GM12878 (cell line): ENCODE data around the gene ST6GALNAC3. TPM values are rescaled to one million over a fixed set of nuclear protein-coding genes. Genes with fewer than 3 reads are reported as not detected.

ENCODE experiments used
- ATAC-seq: fragments of 200-7000 bp; cut with Tn5 transposase; 3 replicates; pipeline ENCODE4 v1.9.1; 2020; ENCODE audit warnings: mild to moderate bottlenecking, moderate library complexity
- BruUV-seq: library from RNA; stranded (reverse); fragments of 400-500 nt; replicated peaks from 2 replicates; lab custom pipeline; 2021; lab: Mats Ljungman, UMichigan
- CTCF ChIA-PET: fragments of 300-600 bp; sonication (Branson Sonifier 250); formaldehyde crosslinking; extraction: SDS; loops from one replicate; lab custom pipeline; 2021; ENCODE audit warnings: inconsistent platforms; lab: Yijun Ruan, JAX
- POLR2A ChIA-PET: fragments of 350-600 bp; formaldehyde crosslinking; extraction: SDS; loops from one replicate; lab custom pipeline; 2021; ENCODE audit warnings: inconsistent platforms; lab: Charles Lee
- RAD21 ChIA-PET: fragments of 300-600 bp; sonication (Branson Sonifier 250); formaldehyde crosslinking; loops from one replicate; lab custom pipeline; 2023; ENCODE audit warnings: antibody characterized with exemption; ENCODE audit not compliant: unreplicated experiment; lab: Charles Lee
- SMC1A ChIA-PET: fragments of 300-600 bp; sonication (Branson Sonifier 250); formaldehyde crosslinking; loops from one replicate; lab custom pipeline; 2023; ENCODE audit not compliant: unreplicated experiment, uncharacterized antibody; lab: Charles Lee
- DNase-seq: peaks from one replicate; pipeline ENCODE4 v3.0.0-alpha.2; 2011; ENCODE audit warnings: low read depth, low spot score
- FAIRE-seq: peaks from 3 replicates; lab custom pipeline; 2011; peaks lifted over from hg19 to GRCh38; lab: Jason Lieb, UNC
- H2AFZ ChIP-seq: 2 replicates; pipeline ENCODE4 v1.6.0; 2011; ENCODE audit warnings: low read depth, low read length, control low read depth; ENCODE audit not compliant: control insufficient read depth
- H3K27ac ChIP-seq: 2 replicates; pipeline ENCODE4 v1.5.1; 2011; ENCODE audit warnings: control low read depth; ENCODE audit not compliant: control insufficient read depth, insufficient read depth
- H3K27me3 ChIP-seq, 2 experiments: replicated peaks in 1 of 2; 2 replicates each; pipeline versions ENCODE4 v1.6.0 to v1.6.1; 2011; ENCODE audit warnings: low read length in 1 of 2; ENCODE audit not compliant: control insufficient read depth in 2 of 2, insufficient read depth in 2 of 2
- H3K36me3 ChIP-seq, 2 experiments: 2 replicates each; pipeline ENCODE4 v1.5.1; 2011; ENCODE audit warnings: low read length in 1 of 2; ENCODE audit not compliant: control insufficient read depth in 2 of 2, insufficient read depth in 2 of 2
- H3K4me1 ChIP-seq: 2 replicates; pipeline ENCODE4 v1.6.1; 2011; ENCODE audit warnings: mild to moderate bottlenecking, low read length, moderate library complexity, mixed read lengths; ENCODE audit not compliant: control insufficient read depth, insufficient read depth
- H3K4me2 ChIP-seq: 2 replicates; pipeline ENCODE4 v1.6.0; 2011; ENCODE audit warnings: control low read depth; ENCODE audit not compliant: control insufficient read depth, insufficient read depth
- H3K4me3 ChIP-seq: fragments of 200-600 bp; sonication (generic); 2 replicates; pipeline ENCODE4 v1.5.1; 2016
- H3K79me2 ChIP-seq: 2 replicates; pipeline ENCODE4 v1.6.0; 2011; ENCODE audit warnings: low read length; ENCODE audit not compliant: control insufficient read depth, insufficient read depth
- H3K9ac ChIP-seq: 2 replicates; pipeline ENCODE4 v1.8.0; 2011; ENCODE audit warnings: low read length, control low read depth, mixed read lengths; ENCODE audit not compliant: control insufficient read depth, insufficient read depth
- H3K9me3 ChIP-seq: replicated peaks from 3 replicates; pipeline ENCODE4 v1.5.1; 2011; ENCODE audit warnings: mild to moderate bottlenecking, low read length; ENCODE audit not compliant: control insufficient read depth, insufficient read depth
- H4K20me1 ChIP-seq: 2 replicates; pipeline ENCODE4 v1.6.0; 2011; ENCODE audit not compliant: control insufficient read depth, insufficient read depth
- BCL11A ChIP-seq: IDR thresholded peaks from 2 replicates; pipeline ENCODE4 v1.6.1; 2011; ENCODE audit warnings: low read depth, low read length
- HCFC1 ChIP-seq: fragments of 150-350 bp; IDR thresholded peaks from 2 replicates; pipeline ENCODE4 v1.6.1; 2014; ENCODE audit warnings: low read length
- IRF4 ChIP-seq: IDR thresholded peaks from 2 replicates; pipeline ENCODE4 v1.6.1; 2011; ENCODE audit warnings: low read depth, low read length
- LARP7 ChIP-seq: fragments of 450-650 bp; IDR thresholded peaks from 2 replicates; pipeline ENCODE4 v1.6.1; 2017; ENCODE audit warnings: mild to moderate bottlenecking
- NFIC ChIP-seq: IDR thresholded peaks from 2 replicates; pipeline ENCODE4 v1.6.1; 2012; ENCODE audit warnings: low read depth, mild to moderate bottlenecking, inconsistent platforms, low read length, moderate library complexity
- NFXL1 ChIP-seq: fragments of 450-650 bp; IDR thresholded peaks from 2 replicates; pipeline ENCODE4 v1.6.1; 2017; ENCODE audit warnings: antibody characterized with exemption, mild to moderate bottlenecking, borderline replicate concordance
- NRF1 ChIP-seq: conservative IDR thresholded peaks from 2 replicates; pipeline ENCODE4 v1.6.1; 2011; ENCODE audit warnings: mild to moderate bottlenecking, low read depth, low read length, improper control_type of control experiment
- POLR2AphosphoS2 ChIP-seq: IDR thresholded peaks from 2 replicates; pipeline ENCODE4 v1.6.1; 2011; ENCODE audit warnings: low read depth, mild to moderate bottlenecking, low read length, improper control_type of control experiment, moderate library complexity
- RB1 ChIP-seq: fragments of 450-650 bp; formaldehyde crosslinking; IDR thresholded peaks from 2 replicates; pipeline ENCODE4 v1.6.1; 2017; ENCODE audit warnings: mild to moderate bottlenecking, borderline replicate concordance
- RELA ChIP-seq: fragments of 450-650 bp; IDR thresholded peaks from 2 replicates; pipeline ENCODE4 v1.8.0; 2014; ENCODE audit warnings: borderline replicate concordance; ENCODE audit not compliant: partially characterized antibody
- SREBF1 ChIP-seq: IDR thresholded peaks from 2 replicates; pipeline ENCODE4 v1.6.1; 2012; ENCODE audit warnings: mild to moderate bottlenecking, low read length
- STAT1 ChIP-seq: fragments of 450-650 bp; conservative IDR thresholded peaks from 2 replicates; pipeline ENCODE4 v1.6.1; 2014; ENCODE audit warnings: antibody characterized with exemption, mild to moderate bottlenecking
- WGBS: methylation state at CpG from one replicate; pipeline ENCODE4 v1.1.6; 2016; ENCODE audit warnings: low lambda C conversion rate; ENCODE audit not compliant: insufficient replicate concordance, insufficient coverage; ENCODE audit errors: missing lambda C conversion rate; 5-methylcytosine and 5-hydroxymethylcytosine counted together
- in situ Hi-C: fragments of 300-500 bp; cut with MboI; formaldehyde crosslinking; loops from 9 replicates; pipeline ENCODE4 v1.14.3; 2018; ENCODE audit warnings: mixed read lengths
- intact Hi-C: fragments of 100-400 bp; cut with micrococcal nuclease; formaldehyde crosslinking; loops from one replicate; pipeline ENCODE4 v1.14.2; 2022; ENCODE audit not compliant: unreplicated experiment
- polyA plus RNA-seq, 11 experiments: library from polyadenylated mRNA; depleted of rRNA in 4 of 11; unstranded in 6 of 11; stranded (reverse) in 5 of 11; fragments of >200 nt; fragmentation: Nextera tagmentation in 4 of 11; fragmentation: Illumina TruSeq in 1 of 11; extraction: Ambion mirVana in 4 of 11; extraction: Trizol in 1 of 11; gene quantifications; 1 replicate in 1 of 11; 2 replicates in 10 of 11; pipeline versions ENCODE4 v1.2.1 to v1.2.3, GENCODE V29; 2011 to 2016; ENCODE audit warnings: inconsistent platforms in 2 of 11, missing spikeins in 2 of 11, low read depth in 1 of 11
- total RNA-seq, 4 experiments: library from RNA; depleted of rRNA in 3 of 4; stranded (reverse); fragments of >200 nt in 3 of 4; fragmentation: Illumina TruSeq in 1 of 4; extraction: Trizol in 1 of 4; gene quantifications; 2 replicates each; pipeline versions ENCODE4 v1.2.1 to v1.2.3, GENCODE V29; 2013 to 2021
- TF ChIP-seq, protein P1 (sequence below): fragments of 450-650 bp; IDR thresholded peaks from 2 replicates; pipeline ENCODE4 v1.6.1; 2016; ENCODE audit warnings: mild to moderate bottlenecking
- TF ChIP-seq, protein P2 (sequence below): fragments of 450-650 bp; IDR thresholded peaks from 2 replicates; pipeline ENCODE4 v1.6.1; 2018; ENCODE audit warnings: mild to moderate bottlenecking, low read depth, moderate library complexity; ENCODE audit not compliant: partially characterized antibody

ST6GALNAC3 gene
- total and polyA plus RNA-seq, 10 of the 15 experiments (the other 5 are each of a cell fraction or from before 2014, with no cell fraction given), result 0.04 to 0.68 (median 0.18) TPM; not detected in 3

DNA sequence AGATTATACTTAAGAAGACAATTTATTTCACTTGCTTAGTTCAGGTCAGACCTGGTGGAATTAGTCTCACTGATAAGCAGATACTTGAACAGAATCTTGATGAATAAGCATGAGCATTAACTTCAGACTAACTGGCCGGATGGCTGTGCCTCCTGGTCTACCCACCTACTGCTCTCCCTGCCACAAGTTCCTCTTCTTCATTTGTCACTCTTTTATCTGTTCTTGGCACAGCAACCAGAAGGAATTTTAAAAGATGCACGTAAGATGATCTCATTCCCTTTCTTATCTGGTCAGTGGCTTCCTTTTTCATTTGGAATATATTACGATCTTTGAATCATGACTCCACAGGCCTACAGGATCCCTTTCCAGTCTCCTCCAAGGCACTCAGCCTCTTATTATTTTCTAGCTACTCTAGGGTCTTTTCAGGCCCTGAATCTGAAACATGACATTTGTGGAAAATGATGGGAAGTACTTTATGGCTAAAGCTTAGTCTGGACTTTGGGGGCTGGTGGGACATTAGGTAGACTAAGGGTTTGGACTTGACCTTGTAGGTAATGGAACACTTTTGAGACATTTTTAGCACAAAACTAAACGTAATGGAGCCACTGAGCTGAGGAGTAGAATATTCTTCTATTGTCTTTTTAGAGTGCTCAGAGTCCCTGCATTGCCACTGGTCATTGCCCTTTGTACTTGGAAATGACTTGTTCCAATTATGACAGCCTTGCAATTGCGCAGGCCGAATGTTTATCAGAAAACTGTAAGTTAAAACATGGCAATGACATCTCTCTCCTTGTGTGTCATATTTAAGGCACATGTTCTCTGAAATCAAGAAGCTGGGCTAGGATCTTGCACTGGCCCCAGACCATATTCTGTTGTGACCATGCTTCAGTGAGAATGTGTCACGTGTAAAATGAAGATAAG lies 16.0 kb downstream of the ST6GALNAC3 start:
- Histone ChIP-seq H3K27me3 (no peaks in the 10 kb centered on the region), H3K79me2 (no peaks in the 10 kb centered on the region), H3K4me3 (no peak overlapping the region), H3K4me2 (no peak overlapping the region), H3K27ac (no peak overlapping the region), H3K9ac (no peak overlapping the region), H3K9me3 (no peaks in the 10 kb centered on the region), H2AFZ (no peak overlapping the region), H3K36me3 (no peaks in the 10 kb centered on the region), H3K4me1 (no peaks in the 10 kb centered on the region), H4K20me1 (no peaks in the 10 kb centered on the region)
- intact Hi-C loops, result no loop called here
- in situ Hi-C loops, result no loop called here
- DNase-seq (no peak), FAIRE-seq (no peak), ATAC-seq (no peak)
- WGBS, result 31% methylated on average over 7 of the region's 7 CpGs
- BruUV-seq, result no TSS peak
- CTCF ChIA-PET, result interaction anchor here (0.6 kb wide), 1 partner anchor 93 kb away, joined by 3 read pairs; no protein-coding TSS in a partner anchor
- TF ChIP-seq, protein P1, sequence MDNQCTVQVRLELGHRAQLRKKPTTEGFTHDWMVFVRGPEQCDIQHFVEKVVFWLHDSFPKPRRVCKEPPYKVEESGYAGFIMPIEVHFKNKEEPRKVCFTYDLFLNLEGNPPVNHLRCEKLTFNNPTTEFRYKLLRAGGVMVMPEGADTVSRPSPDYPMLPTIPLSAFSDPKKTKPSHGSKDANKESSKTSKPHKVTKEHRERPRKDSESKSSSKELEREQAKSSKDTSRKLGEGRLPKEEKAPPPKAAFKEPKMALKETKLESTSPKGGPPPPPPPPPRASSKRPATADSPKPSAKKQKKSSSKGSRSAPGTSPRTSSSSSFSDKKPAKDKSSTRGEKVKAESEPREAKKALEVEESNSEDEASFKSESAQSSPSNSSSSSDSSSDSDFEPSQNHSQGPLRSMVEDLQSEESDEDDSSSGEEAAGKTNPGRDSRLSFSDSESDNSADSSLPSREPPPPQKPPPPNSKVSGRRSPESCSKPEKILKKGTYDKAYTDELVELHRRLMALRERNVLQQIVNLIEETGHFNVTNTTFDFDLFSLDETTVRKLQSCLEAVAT, result no peak
- TF ChIP-seq RELA, result no peak
- no peak for TF ChIP-seq HCFC1
- no peak for TF ChIP-seq BCL11A
- no peak for TF ChIP-seq SREBF1
- no peak for TF ChIP-seq IRF4
- no peak for TF ChIP-seq NFIC
- TF ChIP-seq NRF1, result no peak
- no peak for TF ChIP-seq NFXL1
- no peak for TF ChIP-seq LARP7
- TF ChIP-seq POLR2AphosphoS2, result no peak
- no peak for TF ChIP-seq STAT1
- TF ChIP-seq, protein P2, sequence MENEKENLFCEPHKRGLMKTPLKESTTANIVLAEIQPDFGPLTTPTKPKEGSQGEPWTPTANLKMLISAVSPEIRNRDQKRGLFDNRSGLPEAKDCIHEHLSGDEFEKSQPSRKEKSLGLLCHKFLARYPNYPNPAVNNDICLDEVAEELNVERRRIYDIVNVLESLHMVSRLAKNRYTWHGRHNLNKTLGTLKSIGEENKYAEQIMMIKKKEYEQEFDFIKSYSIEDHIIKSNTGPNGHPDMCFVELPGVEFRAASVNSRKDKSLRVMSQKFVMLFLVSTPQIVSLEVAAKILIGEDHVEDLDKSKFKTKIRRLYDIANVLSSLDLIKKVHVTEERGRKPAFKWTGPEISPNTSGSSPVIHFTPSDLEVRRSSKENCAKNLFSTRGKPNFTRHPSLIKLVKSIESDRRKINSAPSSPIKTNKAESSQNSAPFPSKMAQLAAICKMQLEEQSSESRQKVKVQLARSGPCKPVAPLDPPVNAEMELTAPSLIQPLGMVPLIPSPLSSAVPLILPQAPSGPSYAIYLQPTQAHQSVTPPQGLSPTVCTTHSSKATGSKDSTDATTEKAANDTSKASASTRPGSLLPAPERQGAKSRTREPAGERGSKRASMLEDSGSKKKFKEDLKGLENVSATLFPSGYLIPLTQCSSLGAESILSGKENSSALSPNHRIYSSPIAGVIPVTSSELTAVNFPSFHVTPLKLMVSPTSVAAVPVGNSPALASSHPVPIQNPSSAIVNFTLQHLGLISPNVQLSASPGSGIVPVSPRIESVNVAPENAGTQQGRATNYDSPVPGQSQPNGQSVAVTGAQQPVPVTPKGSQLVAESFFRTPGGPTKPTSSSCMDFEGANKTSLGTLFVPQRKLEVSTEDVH, result no peak
- no peak for TF ChIP-seq RB1
- SMC1A ChIA-PET, result interaction anchor here (1.1 kb wide), 1 partner anchor 18 kb away, joined by 3 read pairs; no protein-coding TSS in a partner anchor
- POLR2A ChIA-PET, result no interaction called here
- RAD21 ChIA-PET, result no interaction called here
